ENCODE results near the gene FGGY.

The FGGY gene

GRCh38 chr1:59318271-59318860 lies 21.5 kb downstream of the FGGY start:
- no peak overlapping the region for H3K4me3 ChIP-seq (replicated peaks; ENCODE audit: low read depth, low read length)
- no peak for TF ChIP-seq CTCF (IDR thresholded peaks at IDR 0.05; ENCODE audit: insufficient read depth, low read length, poor library complexity, severe bottlenecking)
- no peaks in the 10 kb centered on the region for H3K27me3 ChIP-seq (replicated peaks; ENCODE audit: control insufficient read depth, insufficient read depth, low read length)
- DNase-seq (ENCODE audit: extremely low read depth, insufficient read length): no peak
- H3K36me3 ChIP-seq (ENCODE audit: control insufficient read depth, insufficient read depth, low read length): no peaks in the 10 kb centered on the region; the same call in 1 of the 2 replicates

GRCh38 chr1:59322394-59322793 lies 25.5 kb downstream of the FGGY start:
- Histone ChIP-seq H3K4me3 (replicated peaks; ENCODE audit: low read depth, low read length) (no peak overlapping the region), H3K36me3 (ENCODE audit: control insufficient read depth, insufficient read depth, low read length) (no peaks in the 10 kb centered on the region; the same call in 1 of the 2 replicates), H3K27me3 (replicated peaks; ENCODE audit: control insufficient read depth, insufficient read depth, low read length) (no peaks in the 10 kb centered on the region)
- no peak for TF ChIP-seq CTCF (IDR thresholded peaks at IDR 0.05; ENCODE audit: insufficient read depth, low read length, poor library complexity, severe bottlenecking)
- no peak for DNase-seq (ENCODE audit: extremely low read depth, insufficient read length)

GRCh38 chr1:59322814-59323213 lies 25.9 kb downstream of the FGGY start:
- no peak for TF ChIP-seq CTCF (IDR thresholded peaks at IDR 0.05; ENCODE audit: insufficient read depth, low read length, poor library complexity, severe bottlenecking)
- H3K4me3 ChIP-seq (replicated peaks; ENCODE audit: low read depth, low read length): no peak overlapping the region
- no peaks in the 10 kb centered on the region; the same call in 1 of the 2 replicates for H3K36me3 ChIP-seq (ENCODE audit: control insufficient read depth, insufficient read depth, low read length)
- H3K27me3 ChIP-seq (replicated peaks; ENCODE audit: control insufficient read depth, insufficient read depth, low read length): no peaks in the 10 kb centered on the region
- DNase-seq (ENCODE audit: extremely low read depth, insufficient read length): no peak

GRCh38 chr1:59323879-59324278 lies 27.0 kb downstream of the FGGY start:
- no peak for DNase-seq (ENCODE audit: extremely low read depth, insufficient read length)
- no peaks in the 10 kb centered on the region; the same call in 1 of the 2 replicates for H3K36me3 ChIP-seq (ENCODE audit: control insufficient read depth, insufficient read depth, low read length)
- TF ChIP-seq CTCF (IDR thresholded peaks at IDR 0.05; ENCODE audit: insufficient read depth, low read length, poor library complexity, severe bottlenecking): no peak

GRCh38 chr1:59328353-59328752 lies 31.5 kb downstream of the FGGY start:
- Histone ChIP-seq H3K27me3 (replicated peaks; ENCODE audit: control insufficient read depth, insufficient read depth, low read length) (no peaks in the 10 kb centered on the region), H3K36me3 (ENCODE audit: control insufficient read depth, insufficient read depth, low read length) (no peaks in the 10 kb centered on the region), H3K4me3 (replicated peaks; ENCODE audit: low read depth, low read length) (no peak overlapping the region)
- no peak for TF ChIP-seq CTCF (IDR thresholded peaks at IDR 0.05; ENCODE audit: insufficient read depth, low read length, poor library complexity, severe bottlenecking)
- DNase-seq (ENCODE audit: extremely low read depth, insufficient read length): no peak

More at GRCh38 chr1:59323879-59324278, 27.0 kb downstream of the FGGY start:
- no peak overlapping the region for H3K4me3 ChIP-seq (replicated peaks; ENCODE audit: low read depth, low read length)
- H3K27me3 ChIP-seq (replicated peaks; ENCODE audit: control insufficient read depth, insufficient read depth, low read length): no peaks in the 10 kb centered on the region

Measured in GM06990 (cell line).